ENCODE data around the gene SMPD3.

DNA sequence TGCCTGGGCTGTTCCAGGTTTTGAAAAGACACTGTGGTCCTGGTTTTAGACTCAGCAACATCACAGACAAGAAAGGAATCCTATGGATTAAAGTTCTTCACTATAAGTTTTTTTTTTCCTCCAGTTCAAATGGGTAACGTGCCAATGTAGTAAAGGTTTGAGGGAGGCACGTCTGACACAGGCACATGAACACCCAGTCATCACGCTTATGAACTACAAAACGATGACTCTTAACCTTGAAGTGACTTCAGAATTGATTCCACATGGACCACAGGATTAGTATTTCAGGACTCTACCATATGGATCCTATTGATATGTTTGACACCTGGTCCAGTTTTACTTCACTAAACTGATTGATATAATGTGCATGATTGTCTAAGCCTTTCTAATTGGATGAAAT lies 135.2 kb downstream of the SMPD3 start:
- TF ChIP-seq POLR2AphosphoS5 (IDR thresholded peaks at IDR 0.05): no peak
- no peak for TF ChIP-seq POLR2A (IDR thresholded peaks at IDR 0.05)
- TF ChIP-seq, protein P1, sequence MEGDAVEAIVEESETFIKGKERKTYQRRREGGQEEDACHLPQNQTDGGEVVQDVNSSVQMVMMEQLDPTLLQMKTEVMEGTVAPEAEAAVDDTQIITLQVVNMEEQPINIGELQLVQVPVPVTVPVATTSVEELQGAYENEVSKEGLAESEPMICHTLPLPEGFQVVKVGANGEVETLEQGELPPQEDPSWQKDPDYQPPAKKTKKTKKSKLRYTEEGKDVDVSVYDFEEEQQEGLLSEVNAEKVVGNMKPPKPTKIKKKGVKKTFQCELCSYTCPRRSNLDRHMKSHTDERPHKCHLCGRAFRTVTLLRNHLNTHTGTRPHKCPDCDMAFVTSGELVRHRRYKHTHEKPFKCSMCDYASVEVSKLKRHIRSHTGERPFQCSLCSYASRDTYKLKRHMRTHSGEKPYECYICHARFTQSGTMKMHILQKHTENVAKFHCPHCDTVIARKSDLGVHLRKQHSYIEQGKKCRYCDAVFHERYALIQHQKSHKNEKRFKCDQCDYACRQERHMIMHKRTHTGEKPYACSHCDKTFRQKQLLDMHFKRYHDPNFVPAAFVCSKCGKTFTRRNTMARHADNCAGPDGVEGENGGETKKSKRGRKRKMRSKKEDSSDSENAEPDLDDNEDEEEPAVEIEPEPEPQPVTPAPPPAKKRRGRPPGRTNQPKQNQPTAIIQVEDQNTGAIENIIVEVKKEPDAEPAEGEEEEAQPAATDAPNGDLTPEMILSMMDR (IDR thresholded peaks at IDR 0.05): no peak
